Chondrocyte (in vitro differentiated cells): ENCODE data around the gene HK2. TPM values are rescaled to one million over a fixed set of nuclear protein-coding genes. Genes with fewer than 3 reads are reported as not detected.

ENCODE experiments used
- DNase-seq: peaks from one replicate; pipeline ENCODE4 v3.0.0; 2021; ENCODE audit warnings: mixed read lengths, low spot score
- H3K27ac Mint-ChIP-seq: one replicate; pipeline ENCODE4 v1.8.0; 2021; ENCODE audit warnings: mild to moderate bottlenecking, moderate library complexity, mixed read lengths; ENCODE audit not compliant: unreplicated experiment
- H3K27me3 Mint-ChIP-seq: 2 replicates; pipeline ENCODE4 v1.8.0; 2021; ENCODE audit warnings: low read depth, mixed read lengths
- H3K36me3 Mint-ChIP-seq: 2 replicates; pipeline ENCODE4 v1.8.0; 2021; ENCODE audit warnings: low read depth, mixed read lengths
- H3K4me1 Mint-ChIP-seq: 2 replicates; pipeline ENCODE4 v1.8.0; 2021; ENCODE audit warnings: low read depth, mild to moderate bottlenecking, mixed read lengths
- H3K4me3 Mint-ChIP-seq: one replicate; pipeline ENCODE4 v1.8.0; 2021; ENCODE audit warnings: mild to moderate bottlenecking, moderate library complexity, mixed read lengths; ENCODE audit not compliant: unreplicated experiment
- H3K9me3 Mint-ChIP-seq: 2 replicates; pipeline ENCODE4 v1.8.0; 2021; ENCODE audit warnings: low read depth, mixed read lengths
- total RNA-seq: library from RNA; stranded (reverse); gene quantifications from 3 replicates; pipeline ENCODE4 v1.2.1, GENCODE V29; 2021
- TF ChIP-seq, protein P1 (sequence below): fragments of 200-600 bp; sonication (generic); IDR thresholded peaks from 2 replicates; pipeline ENCODE4 v1.5.0; 2021; ENCODE audit warnings: antibody characterized with exemption, mild to moderate bottlenecking, moderate library complexity

Gene HK2
- total RNA-seq, 1 donor from 2014 or later: 31.4 TPM

GRCh38 chr2:74925361-74925786 lies 91.4 kb downstream of the HK2 start:
- no peak for DNase-seq
- Mint-ChIP-seq H3K27ac (no peak overlapping the region), H3K9me3 (peaks cover 8% of the 10 kb centered on the region), H3K4me3 (no peak overlapping the region), H3K36me3 (peaks cover 6% of the 10 kb centered on the region), H3K4me1 (no peaks in the 10 kb centered on the region), H3K27me3 (no peaks in the 10 kb centered on the region)
- TF ChIP-seq, protein P1, sequence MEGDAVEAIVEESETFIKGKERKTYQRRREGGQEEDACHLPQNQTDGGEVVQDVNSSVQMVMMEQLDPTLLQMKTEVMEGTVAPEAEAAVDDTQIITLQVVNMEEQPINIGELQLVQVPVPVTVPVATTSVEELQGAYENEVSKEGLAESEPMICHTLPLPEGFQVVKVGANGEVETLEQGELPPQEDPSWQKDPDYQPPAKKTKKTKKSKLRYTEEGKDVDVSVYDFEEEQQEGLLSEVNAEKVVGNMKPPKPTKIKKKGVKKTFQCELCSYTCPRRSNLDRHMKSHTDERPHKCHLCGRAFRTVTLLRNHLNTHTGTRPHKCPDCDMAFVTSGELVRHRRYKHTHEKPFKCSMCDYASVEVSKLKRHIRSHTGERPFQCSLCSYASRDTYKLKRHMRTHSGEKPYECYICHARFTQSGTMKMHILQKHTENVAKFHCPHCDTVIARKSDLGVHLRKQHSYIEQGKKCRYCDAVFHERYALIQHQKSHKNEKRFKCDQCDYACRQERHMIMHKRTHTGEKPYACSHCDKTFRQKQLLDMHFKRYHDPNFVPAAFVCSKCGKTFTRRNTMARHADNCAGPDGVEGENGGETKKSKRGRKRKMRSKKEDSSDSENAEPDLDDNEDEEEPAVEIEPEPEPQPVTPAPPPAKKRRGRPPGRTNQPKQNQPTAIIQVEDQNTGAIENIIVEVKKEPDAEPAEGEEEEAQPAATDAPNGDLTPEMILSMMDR: no peak

DNA sequence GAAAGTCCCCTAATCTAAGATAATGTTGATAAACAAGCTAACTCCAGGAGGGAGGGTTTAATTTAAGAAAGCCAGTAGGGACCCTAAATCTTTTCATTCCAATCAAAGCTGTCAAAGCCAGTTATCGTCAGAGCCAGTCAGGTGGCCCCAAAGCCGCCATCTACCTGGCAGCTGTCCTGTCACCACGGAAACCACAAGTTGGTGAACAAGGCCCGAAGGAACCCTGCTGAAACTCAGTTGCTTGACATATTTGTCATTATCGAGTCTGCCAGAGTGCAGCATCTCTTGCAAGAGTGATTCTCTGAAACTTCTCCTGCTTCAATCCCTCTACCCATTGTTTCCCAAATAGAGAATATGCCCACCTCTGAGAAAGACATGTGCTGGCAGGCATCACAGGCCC lies 93.7 kb downstream of the HK2 start:
- Mint-ChIP-seq H3K36me3 (peaks cover 5% of the 10 kb centered on the region), H3K9me3 (peaks cover 3% of the 10 kb centered on the region), H3K27me3 (no peaks in the 10 kb centered on the region), H3K27ac (no peak overlapping the region), H3K4me3 (no peak overlapping the region), H3K4me1 (no peaks in the 10 kb centered on the region)
- DNase-seq: no peak
- TF ChIP-seq, protein P1: no peak

DNA sequence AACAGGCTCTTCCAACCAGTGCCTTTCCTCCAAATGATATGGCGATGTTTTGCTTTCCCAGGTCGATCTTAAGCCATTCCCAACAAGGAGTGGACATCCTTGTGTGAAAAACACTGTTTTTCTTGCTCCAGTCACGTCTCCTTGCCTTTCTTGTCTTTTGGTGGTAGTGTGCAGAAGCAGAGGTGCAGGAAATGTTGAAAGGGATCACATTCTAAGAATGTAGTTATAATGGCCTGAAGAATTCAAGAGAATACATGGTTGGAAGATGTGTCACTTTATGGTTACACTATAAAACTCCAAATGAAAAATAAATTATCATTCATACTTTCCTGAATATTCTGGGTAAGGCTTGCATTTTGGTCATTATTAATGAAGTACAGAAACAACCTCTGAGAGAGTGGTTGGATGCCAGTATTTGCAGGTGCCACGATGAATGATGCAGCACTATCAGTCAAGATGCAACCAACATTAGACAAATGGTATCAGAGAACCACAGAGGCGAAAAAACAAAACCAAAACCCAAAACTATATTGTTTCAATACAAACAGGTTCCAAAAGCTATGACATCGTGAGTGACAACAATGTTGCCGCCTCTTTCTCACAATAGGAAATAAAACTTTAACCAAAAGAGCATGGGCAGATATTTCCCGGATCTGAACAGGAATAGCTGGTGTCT lies 97.0 kb downstream of the HK2 start:
- TF ChIP-seq, protein P1: no peak
- Mint-ChIP-seq H3K27me3 (no peaks in the 10 kb centered on the region), H3K4me3 (no peak overlapping the region), H3K36me3 (peaks cover 5% of the 10 kb centered on the region), H3K4me1 (no peaks in the 10 kb centered on the region), H3K27ac (no peak overlapping the region), H3K9me3 (peaks cover 3% of the 10 kb centered on the region)
- DNase-seq: no peak

GRCh38 chr2:74931940-74932339 lies 98.0 kb downstream of the HK2 start:
- Mint-ChIP-seq H3K27ac (no peak overlapping the region), H3K4me1 (no peaks in the 10 kb centered on the region), H3K36me3 (peaks cover 5% of the 10 kb centered on the region), H3K27me3 (no peaks in the 10 kb centered on the region), H3K9me3 (peaks cover 3% of the 10 kb centered on the region), H3K4me3 (no peak overlapping the region)
- no peak for DNase-seq
- TF ChIP-seq, protein P1: no peak

GRCh38 chr2:74935975-74936391 lies 102.1 kb downstream of the HK2 start:
- no peak overlapping the region for H3K4me3 Mint-ChIP-seq

More at GRCh38 chr2:74935975-74936391, 102.1 kb downstream of the HK2 start:
- DNase-seq: no peak
- Mint-ChIP-seq H3K9me3 (no peaks in the 10 kb centered on the region), H3K4me1 (no peaks in the 10 kb centered on the region), H3K27me3 (no peaks in the 10 kb centered on the region), H3K36me3 (no peaks in the 10 kb centered on the region), H3K27ac (no peak overlapping the region)
- TF ChIP-seq, protein P1: no peak
